K562 (cell line): ENCODE measurements around the gene KCTD13. TPM values are rescaled to one million over a fixed set of nuclear protein-coding genes. Genes with fewer than 3 reads are reported as not detected.

Experiments used
- BMI1 ChIP-seq: fragments of 150-350 bp; IDR thresholded peaks from 2 replicates; pipeline ENCODE4 v1.6.1; 2014; ENCODE audit warnings: low read length
- CEBPG ChIP-seq, 3 experiments: fragments of 200-800 bp in 1 of 3; sonication (Bioruptor generic) in 1 of 3; sonication (generic) in 1 of 3; formaldehyde crosslinking in 1 of 3; IDR thresholded peaks in 2 of 3; conservative IDR thresholded peaks in 1 of 3; 2 replicates each; pipeline versions ENCODE4 v1.6.1 to v1.8.0; 2016 to 2022; ENCODE audit warnings: missing compliant biosample characterization in 2 of 3, missing genetic modification characterization in 2 of 3, mild to moderate bottlenecking in 1 of 3, missing genetic modification reagents in 1 of 3
- ILK ChIP-seq: fragments of 450-650 bp; IDR thresholded peaks from 2 replicates; pipeline ENCODE4 v1.6.1; 2016; ENCODE audit warnings: missing genetic modification characterization, low read depth, mild to moderate bottlenecking, missing compliant biosample characterization, moderate library complexity, borderline replicate concordance
- KLF1 ChIP-seq: fragments of 450-650 bp; IDR thresholded peaks from 2 replicates; pipeline ENCODE4 v1.6.1; 2016; ENCODE audit warnings: missing genetic modification characterization, missing compliant biosample characterization
- RBFOX2 ChIP-seq: fragments of 200-400 bp; formaldehyde crosslinking; IDR thresholded peaks from 2 replicates; pipeline ENCODE4 v1.6.1; 2017; ENCODE audit warnings: low read depth, mild to moderate bottlenecking, low read length, moderate library complexity
- TEAD1 ChIP-seq, 2 experiments: fragments of 450-650 bp in 1 of 2; sonication (generic) in 1 of 2; formaldehyde crosslinking; IDR thresholded peaks; 2 replicates each; pipeline versions ENCODE4 v1.4.0 to v1.8.0; 2020 to 2022; ENCODE audit warnings: mild to moderate bottlenecking in 2 of 2, missing genetic modification reagents in 1 of 2
- UBTF ChIP-seq, 2 experiments: IDR thresholded peaks; 2 replicates each; pipeline ENCODE4 v1.6.1; 2012; ENCODE audit warnings: improper control_type of control experiment in 2 of 2, low read depth in 2 of 2, low read length in 2 of 2, borderline replicate concordance in 1 of 2
- polyA plus RNA-seq, 8 experiments: library from polyadenylated mRNA; depleted of rRNA in 4 of 8; stranded (reverse) in 5 of 8; unstranded in 3 of 8; fragments of >200 nt; fragmentation: Nextera tagmentation in 2 of 8; fragmentation: Illumina TruSeq in 1 of 8; extraction: Ambion mirVana in 2 of 8; extraction: Trizol in 1 of 8; gene quantifications; 2 replicates each; pipeline versions ENCODE4 v1.2.1 to v1.2.3, GENCODE V29; 2011 to 2014; ENCODE audit warnings: inconsistent platforms in 1 of 8, missing spikeins in 1 of 8
- total RNA-seq, 7 experiments: library from RNA; depleted of rRNA in 6 of 7; stranded (reverse); fragments of >200 nt in 6 of 7; fragmentation: Illumina TruSeq in 2 of 7; extraction: Trizol in 2 of 7; gene quantifications; 2 replicates each; pipeline versions ENCODE4 v1.2.1 to v1.2.3, GENCODE V29; 2011 to 2021; ENCODE audit warnings: low replicate concordance in 1 of 7
- TF ChIP-seq, protein P1 (sequence below), 2 experiments: fragments of 450-650 bp; IDR thresholded peaks; 2 replicates each; pipeline ENCODE4 v1.6.1; 2018; ENCODE audit warnings: mild to moderate bottlenecking in 2 of 2, low read depth in 1 of 2; ENCODE audit not compliant: partially characterized antibody in 2 of 2
- TF ChIP-seq, protein P2 (sequence below): fragments of 250-450 bp; sonication (Bioruptor Pico); IDR thresholded peaks from 2 replicates; pipeline ENCODE4 v1.5.0; 2021
- TF ChIP-seq, protein P3 (sequence below): fragments of 250-450 bp; sonication (Bioruptor Pico); IDR thresholded peaks from 2 replicates; pipeline ENCODE4 v1.8.0; 2022; ENCODE audit warnings: moderate library complexity, mild to moderate bottlenecking, inconsistent platforms

Gene KCTD13
- total and polyA plus RNA-seq, 9 of the 15 experiments (the other 6 are each of a cell fraction or from before 2014, with no cell fraction given) = 1.0 to 20.6 (median 9.8) TPM

GRCh38 chr16:29926711-29927052 is 656 bp upstream of the KCTD13 start (continued):
- TF ChIP-seq, protein P1, sequence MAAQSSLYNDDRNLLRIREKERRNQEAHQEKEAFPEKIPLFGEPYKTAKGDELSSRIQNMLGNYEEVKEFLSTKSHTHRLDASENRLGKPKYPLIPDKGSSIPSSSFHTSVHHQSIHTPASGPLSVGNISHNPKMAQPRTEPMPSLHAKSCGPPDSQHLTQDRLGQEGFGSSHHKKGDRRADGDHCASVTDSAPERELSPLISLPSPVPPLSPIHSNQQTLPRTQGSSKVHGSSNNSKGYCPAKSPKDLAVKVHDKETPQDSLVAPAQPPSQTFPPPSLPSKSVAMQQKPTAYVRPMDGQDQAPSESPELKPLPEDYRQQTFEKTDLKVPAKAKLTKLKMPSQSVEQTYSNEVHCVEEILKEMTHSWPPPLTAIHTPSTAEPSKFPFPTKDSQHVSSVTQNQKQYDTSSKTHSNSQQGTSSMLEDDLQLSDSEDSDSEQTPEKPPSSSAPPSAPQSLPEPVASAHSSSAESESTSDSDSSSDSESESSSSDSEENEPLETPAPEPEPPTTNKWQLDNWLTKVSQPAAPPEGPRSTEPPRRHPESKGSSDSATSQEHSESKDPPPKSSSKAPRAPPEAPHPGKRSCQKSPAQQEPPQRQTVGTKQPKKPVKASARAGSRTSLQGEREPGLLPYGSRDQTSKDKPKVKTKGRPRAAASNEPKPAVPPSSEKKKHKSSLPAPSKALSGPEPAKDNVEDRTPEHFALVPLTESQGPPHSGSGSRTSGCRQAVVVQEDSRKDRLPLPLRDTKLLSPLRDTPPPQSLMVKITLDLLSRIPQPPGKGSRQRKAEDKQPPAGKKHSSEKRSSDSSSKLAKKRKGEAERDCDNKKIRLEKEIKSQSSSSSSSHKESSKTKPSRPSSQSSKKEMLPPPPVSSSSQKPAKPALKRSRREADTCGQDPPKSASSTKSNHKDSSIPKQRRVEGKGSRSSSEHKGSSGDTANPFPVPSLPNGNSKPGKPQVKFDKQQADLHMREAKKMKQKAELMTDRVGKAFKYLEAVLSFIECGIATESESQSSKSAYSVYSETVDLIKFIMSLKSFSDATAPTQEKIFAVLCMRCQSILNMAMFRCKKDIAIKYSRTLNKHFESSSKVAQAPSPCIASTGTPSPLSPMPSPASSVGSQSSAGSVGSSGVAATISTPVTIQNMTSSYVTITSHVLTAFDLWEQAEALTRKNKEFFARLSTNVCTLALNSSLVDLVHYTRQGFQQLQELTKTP (IDR thresholded peaks at IDR 0.05; ENCODE audit: low read depth in 1 of 2, partially characterized antibody in 2 of 2) = peak in 1 of 2 experiments; percentile 11
- TF ChIP-seq ILK (tag) = no peak
- TF ChIP-seq, protein P2, sequence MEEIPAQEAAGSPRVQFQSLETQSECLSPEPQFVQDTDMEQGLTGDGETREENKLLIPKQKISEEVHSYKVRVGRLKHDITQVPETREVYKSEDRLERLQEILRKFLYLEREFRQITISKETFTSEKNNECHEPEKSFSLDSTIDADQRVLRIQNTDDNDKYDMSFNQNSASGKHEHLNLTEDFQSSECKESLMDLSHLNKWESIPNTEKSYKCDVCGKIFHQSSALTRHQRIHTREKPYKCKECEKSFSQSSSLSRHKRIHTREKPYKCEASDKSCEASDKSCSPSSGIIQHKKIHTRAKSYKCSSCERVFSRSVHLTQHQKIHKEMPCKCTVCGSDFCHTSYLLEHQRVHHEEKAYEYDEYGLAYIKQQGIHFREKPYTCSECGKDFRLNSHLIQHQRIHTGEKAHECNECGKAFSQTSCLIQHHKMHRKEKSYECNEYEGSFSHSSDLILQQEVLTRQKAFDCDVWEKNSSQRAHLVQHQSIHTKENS (CRISPR knock-in tag) = no peak
- 0 out of 4 replicates have a peak, but pooled peaks of 1 of the 2 experiments have one; percentile 34 for TF ChIP-seq TEAD1 (CRISPR knock-in tag; IDR thresholded peaks at IDR 0.05)
- 0 out of 2 replicates have a peak, but pooled peaks have one; percentile 7 for TF ChIP-seq CEBPG (CRISPR knock-in tag; IDR thresholded peaks at IDR 0.05)
- TF ChIP-seq CEBPG (tag; conservative IDR thresholded peaks at IDR 0.05 in 1 of 2, IDR thresholded peaks at IDR 0.05 in 1 of 2) = no peak
- TF ChIP-seq, protein P3, sequence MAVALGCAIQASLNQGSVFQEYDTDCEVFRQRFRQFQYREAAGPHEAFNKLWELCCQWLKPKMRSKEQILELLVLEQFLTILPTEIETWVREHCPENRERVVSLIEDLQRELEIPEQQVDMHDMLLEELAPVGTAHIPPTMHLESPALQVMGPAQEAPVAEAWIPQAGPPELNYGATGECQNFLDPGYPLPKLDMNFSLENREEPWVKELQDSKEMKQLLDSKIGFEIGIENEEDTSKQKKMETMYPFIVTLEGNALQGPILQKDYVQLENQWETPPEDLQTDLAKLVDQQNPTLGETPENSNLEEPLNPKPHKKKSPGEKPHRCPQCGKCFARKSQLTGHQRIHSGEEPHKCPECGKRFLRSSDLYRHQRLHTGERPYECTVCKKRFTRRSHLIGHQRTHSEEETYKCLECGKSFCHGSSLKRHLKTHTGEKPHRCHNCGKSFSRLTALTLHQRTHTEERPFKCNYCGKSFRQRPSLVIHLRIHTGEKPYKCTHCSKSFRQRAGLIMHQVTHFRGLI (CRISPR knock-in tag) = no peak
- TF ChIP-seq BMI1 = no peak
- no peak for TF ChIP-seq KLF1 (tag)
- no peak for TF ChIP-seq RBFOX2
- TF ChIP-seq UBTF (IDR thresholded peaks at IDR 0.05; ENCODE audit: borderline replicate concordance in 1 of 2, low read depth in 2 of 2, low read length in 2 of 2) = 0 out of 4 replicates have a peak, but pooled peaks of 1 of the 2 experiments have one; percentile 45
